Nephron progenitor cell (in vitro differentiated cells): ENCODE data around the gene RXFP2.

Source experiments
- DNase-seq: peaks from one replicate; pipeline ENCODE4 v3.0.0; 2021
- H3K27ac Mint-ChIP-seq: 2 replicates; pipeline ENCODE4 v1.8.0; 2021; ENCODE audit warnings: mild to moderate bottlenecking, moderate library complexity, mixed read lengths
- H3K27me3 Mint-ChIP-seq: 2 replicates; pipeline ENCODE4 v1.8.0; 2021; ENCODE audit warnings: mild to moderate bottlenecking, low read depth, mixed read lengths; ENCODE audit not compliant: poor library complexity
- H3K36me3 Mint-ChIP-seq: 2 replicates; pipeline ENCODE4 v1.8.0; 2021; ENCODE audit warnings: low read depth, mixed read lengths
- H3K4me1 Mint-ChIP-seq: 2 replicates; pipeline ENCODE4 v1.8.0; 2021; ENCODE audit warnings: mixed read lengths
- H3K4me3 Mint-ChIP-seq: 2 replicates; pipeline ENCODE4 v1.8.0; 2021; ENCODE audit warnings: mild to moderate bottlenecking, moderate library complexity, mixed read lengths
- H3K9me3 Mint-ChIP-seq: 2 replicates; pipeline ENCODE4 v1.8.0; 2021; ENCODE audit warnings: mild to moderate bottlenecking, moderate library complexity, mixed read lengths
- CTCF ChIP-seq: fragments of 200-600 bp; sonication (generic); IDR thresholded peaks from 2 replicates; pipeline ENCODE4 v1.5.0; 2021; ENCODE audit warnings: antibody characterized with exemption

RXFP2 gene

DNA sequence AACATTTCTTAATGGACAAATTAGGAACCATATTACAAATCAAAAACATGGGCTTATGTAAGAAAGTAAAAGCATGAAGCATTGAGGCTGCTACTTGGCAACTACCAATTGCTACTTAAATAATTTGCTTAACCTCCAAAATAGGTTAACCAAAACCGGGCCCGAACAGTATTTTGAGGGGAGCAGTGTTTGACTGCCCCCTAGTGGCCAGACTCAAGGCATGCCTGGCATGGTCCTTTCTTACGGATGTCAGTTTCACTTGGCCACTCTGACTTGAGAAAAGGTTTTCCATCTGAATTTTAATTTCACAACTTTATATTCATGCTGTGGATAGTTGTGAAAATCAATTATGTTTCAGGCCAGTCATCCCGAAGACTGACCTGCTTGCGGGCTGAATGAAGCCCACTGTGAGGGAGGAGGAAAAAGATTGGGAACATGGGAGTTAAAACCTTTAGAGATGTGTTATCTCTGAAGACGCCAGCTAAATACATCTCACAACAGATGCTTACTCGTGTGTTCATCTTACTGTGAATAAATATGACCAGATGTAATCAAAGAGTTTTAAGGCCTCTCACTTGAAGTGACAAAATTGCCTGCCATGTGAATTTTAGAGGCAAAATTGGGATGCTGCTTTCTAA is 2.9 kb downstream of the RXFP2 start:
- H3K27me3 Mint-ChIP-seq, result peaks cover 10% of the 10 kb centered on the region
- H3K4me1 Mint-ChIP-seq, result peaks cover 8% of the 10 kb centered on the region
- no peak overlapping the region for H3K4me3 Mint-ChIP-seq
- DNase-seq, result peak; percentile 79
- H3K36me3 Mint-ChIP-seq, result no peaks in the 10 kb centered on the region
- no peak overlapping the region for H3K27ac Mint-ChIP-seq
- no peaks in the 10 kb centered on the region for H3K9me3 Mint-ChIP-seq
- peak; percentile 99 for TF ChIP-seq CTCF

DNA sequence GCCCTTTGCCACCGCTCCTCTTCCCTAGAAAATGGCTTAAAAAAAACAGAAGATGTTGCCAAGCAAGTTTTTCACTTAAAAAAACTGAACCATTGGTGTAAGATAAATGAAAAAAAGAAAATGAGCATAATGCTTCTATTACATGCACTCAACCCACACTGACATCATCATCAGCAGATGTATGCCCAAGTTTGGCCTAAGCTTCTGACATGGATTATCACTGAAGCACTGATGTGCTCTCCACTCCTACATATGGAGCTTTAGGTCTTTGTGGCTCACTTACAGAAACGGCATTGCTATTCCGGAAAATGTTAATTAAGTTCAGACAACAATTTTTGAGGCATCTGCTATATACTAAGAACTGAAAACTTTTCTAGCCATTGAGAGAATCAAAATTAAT is 8.0 kb downstream of the RXFP2 start:
- Mint-ChIP-seq H3K4me3 (no peak overlapping the region), H3K27me3 (peaks cover 27% of the 10 kb centered on the region), H3K9me3 (no peaks in the 10 kb centered on the region), H3K27ac (no peak overlapping the region), H3K4me1 (peaks cover 6% of the 10 kb centered on the region), H3K36me3 (no peaks in the 10 kb centered on the region)
- no peak for DNase-seq
- TF ChIP-seq CTCF, result no peak

DNA sequence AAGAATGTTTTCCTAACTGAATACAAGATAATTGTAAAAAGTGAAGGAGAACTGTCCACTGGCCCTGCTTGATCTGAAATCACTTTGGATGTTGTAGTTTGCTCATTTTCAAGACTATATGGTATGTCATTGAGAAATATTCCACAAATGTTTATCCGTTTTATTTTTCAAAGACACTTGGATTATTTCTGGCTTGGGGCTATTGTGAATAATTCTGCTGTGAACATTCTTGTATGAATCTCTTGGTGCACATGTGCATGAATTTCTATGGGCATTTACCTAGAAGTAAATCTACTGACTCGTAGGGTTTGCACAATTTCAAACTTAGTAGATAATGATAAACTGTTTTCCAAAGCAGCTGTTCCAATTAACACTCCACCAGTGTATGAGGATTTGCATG is 8.6 kb downstream of the RXFP2 start:
- H3K27ac Mint-ChIP-seq, result no peak overlapping the region
- H3K4me3 Mint-ChIP-seq, result no peak overlapping the region
- H3K36me3 Mint-ChIP-seq, result no peaks in the 10 kb centered on the region

DNA sequence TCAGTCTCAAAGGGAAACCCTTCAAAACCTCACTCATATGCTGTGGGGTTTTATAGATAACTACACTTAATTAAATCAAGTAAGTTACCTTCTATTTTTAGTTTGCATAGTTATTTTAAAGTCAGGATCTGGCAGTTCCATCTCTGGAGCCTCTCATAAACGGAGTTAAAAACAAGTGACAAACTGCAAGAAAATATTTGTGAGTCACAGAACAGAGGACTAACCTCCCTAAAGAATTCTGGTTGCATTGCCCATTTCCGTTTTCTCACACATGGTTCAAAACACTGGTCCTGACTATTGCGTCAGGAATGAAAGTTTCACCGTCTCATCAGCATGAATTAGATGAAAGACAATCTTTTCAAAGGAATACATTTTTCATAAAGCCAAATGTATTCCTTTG is 10.6 kb downstream of the RXFP2 start:
- Mint-ChIP-seq H3K27ac (no peak overlapping the region), H3K36me3 (no peaks in the 10 kb centered on the region), H3K9me3 (no peaks in the 10 kb centered on the region), H3K4me3 (no peak overlapping the region), H3K4me1 (no peaks in the 10 kb centered on the region), H3K27me3 (peaks cover 29% of the 10 kb centered on the region)
- DNase-seq, result no peak
- TF ChIP-seq CTCF, result no peak

More for the DNA sequence above, 8.6 kb downstream of the RXFP2 start:
- Mint-ChIP-seq H3K4me1 (peaks cover 4% of the 10 kb centered on the region), H3K9me3 (no peaks in the 10 kb centered on the region), H3K27me3 (peaks cover 31% of the 10 kb centered on the region)
- no peak for TF ChIP-seq CTCF
- no peak for DNase-seq

- H3K27me3 Mint-ChIP-seq, result peaks cover 24% of the 10 kb centered on the region
- DNase-seq, result no peak
- no peaks in the 10 kb centered on the region for H3K36me3 Mint-ChIP-seq
- no peak for TF ChIP-seq CTCF
- no peaks in the 10 kb centered on the region for H3K9me3 Mint-ChIP-seq
- H3K27ac Mint-ChIP-seq, result no peak overlapping the region
- H3K4me3 Mint-ChIP-seq, result no peak overlapping the region
- peaks cover 19% of the 10 kb centered on the region for H3K4me1 Mint-ChIP-seq
Observed at GRCh38 chr13:31755211-31755610, 15.9 kb downstream of the RXFP2 start.

DNA sequence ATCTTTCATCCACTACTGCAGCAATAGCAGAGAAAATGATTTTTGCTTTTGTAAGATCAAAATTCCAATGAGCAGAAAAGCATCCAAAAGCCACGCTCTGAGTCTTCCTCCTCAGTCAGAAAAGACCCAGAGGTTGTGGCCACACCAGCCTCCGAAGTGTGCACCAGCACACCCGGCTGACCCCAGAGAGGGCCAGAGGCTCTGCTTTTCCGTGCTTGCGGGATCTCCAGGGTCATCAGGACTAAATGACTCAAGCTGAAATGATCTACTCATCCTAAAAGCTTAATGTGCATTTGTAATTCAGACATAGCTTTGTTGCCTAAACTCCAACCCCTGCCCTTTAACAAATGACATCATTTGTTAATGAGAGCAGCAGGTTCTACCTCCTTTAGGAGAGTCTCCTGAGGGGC is 16.5 kb downstream of the RXFP2 start:
- no peak for DNase-seq
- Mint-ChIP-seq H3K9me3 (no peaks in the 10 kb centered on the region), H3K27ac (no peak overlapping the region), H3K4me3 (no peak overlapping the region), H3K4me1 (peaks cover 19% of the 10 kb centered on the region), H3K36me3 (no peaks in the 10 kb centered on the region), H3K27me3 (peaks cover 20% of the 10 kb centered on the region)
- TF ChIP-seq CTCF, result no peak
